ENCODE results near the gene CLEC16A.

CLEC16A gene

GRCh38 chr16:11020388-11020787 lies 76.0 kb downstream of the CLEC16A start:
- ChIA-PET POLR2A (ENCODE audit: low non-redundant PET) (no interaction called here), CTCF (no interaction called here)
- no peak for DNase-seq (ENCODE audit: low spot score)
- no peak overlapping the region; the same call in 1 of the 2 replicates for H3K27ac ChIP-seq
- TF ChIP-seq CTCF (conservative IDR thresholded peaks at IDR 0.05; ENCODE audit: low read depth), result no peak

- no peak overlapping the region; the same call in 1 of the 2 replicates for H3K27ac ChIP-seq
- DNase-seq (ENCODE audit: low spot score), result no peak
- no peak for TF ChIP-seq CTCF (conservative IDR thresholded peaks at IDR 0.05; ENCODE audit: low read depth)
- ChIA-PET POLR2A (ENCODE audit: low non-redundant PET) (no interaction called here), CTCF (no interaction called here)
Measured at GRCh38 chr16:11020792-11021551, 76.6 kb downstream of the CLEC16A start.

GRCh38 chr16:11022002-11022401 lies 77.6 kb downstream of the CLEC16A start:
- TF ChIP-seq CTCF (conservative IDR thresholded peaks at IDR 0.05; ENCODE audit: low read depth), result no peak
- DNase-seq (ENCODE audit: low spot score), result no peak
- POLR2A ChIA-PET (ENCODE audit: low non-redundant PET), result no interaction called here
- no peak overlapping the region for H3K27ac ChIP-seq
- CTCF ChIA-PET, result interaction anchor here (0.6 kb wide), 2 partner anchors 163 to 238 kb away, joined by 3 read pairs; no protein-coding TSS in a partner anchor

- ChIA-PET POLR2A (ENCODE audit: low non-redundant PET) (no interaction called here), CTCF (interaction anchor here (0.7 kb wide), 1 partner anchor 51 kb away, joined by 4 read pairs; no protein-coding TSS in a partner anchor)
Measured at GRCh38 chr16:11023262-11024039, 79.1 kb downstream of the CLEC16A start.

GRCh38 chr16:11024333-11025053 lies 80.1 kb downstream of the CLEC16A start:
- TF ChIP-seq CTCF (conservative IDR thresholded peaks at IDR 0.05; ENCODE audit: low read depth), result no peak
- no peak overlapping the region for H3K27ac ChIP-seq
- ChIA-PET POLR2A (ENCODE audit: low non-redundant PET) (no interaction called here), CTCF (interaction anchor here (0.6 kb wide), 1 partner anchor 521 kb away, joined by 3 read pairs; no protein-coding TSS in a partner anchor)
- no peak for DNase-seq (ENCODE audit: low spot score)

More at GRCh38 chr16:11023262-11024039, 79.1 kb downstream of the CLEC16A start:
- DNase-seq (ENCODE audit: low spot score), result no peak
- H3K27ac ChIP-seq, result no peak overlapping the region
- no peak for TF ChIP-seq CTCF (conservative IDR thresholded peaks at IDR 0.05; ENCODE audit: low read depth)

GRCh38 chr16:11025120-11025531 lies 80.8 kb downstream of the CLEC16A start:
- no peak for TF ChIP-seq CTCF (conservative IDR thresholded peaks at IDR 0.05; ENCODE audit: low read depth)
- POLR2A ChIA-PET (ENCODE audit: low non-redundant PET), result no interaction called here
- H3K27ac ChIP-seq, result no peak overlapping the region
- CTCF ChIA-PET, result interaction anchor here (0.6 kb wide), 1 partner anchor 521 kb away, joined by 3 read pairs; no protein-coding TSS in a partner anchor
- DNase-seq (ENCODE audit: low spot score), result no peak

Data from RWPE1 (cell line).